ENCODE measurements around the gene APOL4.
A peak's percentile ranks its signal among the peaks of the same experiment; 100 is the strongest.
"Not testable (repeated sequence)": the region's sequence is repeated elsewhere in the genome, so short reads cannot be mapped to it uniquely, and the experiment has no call there.

APOL4 gene, protein sequence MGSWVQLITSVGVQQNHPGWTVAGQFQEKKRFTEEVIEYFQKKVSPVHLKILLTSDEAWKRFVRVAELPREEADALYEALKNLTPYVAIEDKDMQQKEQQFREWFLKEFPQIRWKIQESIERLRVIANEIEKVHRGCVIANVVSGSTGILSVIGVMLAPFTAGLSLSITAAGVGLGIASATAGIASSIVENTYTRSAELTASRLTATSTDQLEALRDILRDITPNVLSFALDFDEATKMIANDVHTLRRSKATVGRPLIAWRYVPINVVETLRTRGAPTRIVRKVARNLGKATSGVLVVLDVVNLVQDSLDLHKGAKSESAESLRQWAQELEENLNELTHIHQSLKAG

DNA sequence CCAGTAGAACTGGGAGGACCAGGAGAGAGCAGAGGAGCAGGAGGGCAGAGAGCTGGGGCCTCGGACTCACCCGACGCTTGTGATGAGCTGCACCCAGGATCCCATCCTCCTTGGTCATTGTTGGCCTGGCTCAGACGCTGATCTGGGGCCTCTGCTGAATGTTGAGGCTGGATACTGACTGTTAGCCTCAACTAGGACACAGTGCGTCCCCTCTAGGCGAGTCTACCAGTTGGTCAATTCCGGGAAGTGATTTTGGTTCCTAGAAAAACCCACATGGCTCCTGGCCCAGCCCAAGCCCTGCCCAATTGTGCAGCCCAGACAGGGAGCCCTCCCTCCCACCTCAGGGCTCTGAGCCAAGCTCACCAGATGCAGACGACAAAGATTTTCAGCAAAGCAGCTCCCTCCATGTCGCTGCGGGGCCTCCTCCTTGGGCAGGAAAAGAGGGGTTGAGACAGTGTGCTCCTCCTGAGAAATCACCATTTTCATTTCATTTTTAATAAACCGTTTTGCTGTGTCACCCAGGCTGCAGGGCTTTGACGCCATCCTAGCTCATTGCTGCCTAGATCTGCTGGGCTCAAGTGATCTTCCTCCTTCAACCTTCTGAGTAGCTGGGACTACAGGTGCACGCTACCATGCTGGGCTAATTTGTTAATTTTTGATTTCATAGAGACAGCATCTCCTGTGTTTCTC is at the start of gene APOL4:
Gene APOL4 (minus strand): TSS at position 180 of the 690 bp plus-strand sequence. CDS start 75 bp downstream, at position 105.
- DNase-seq: no peak

GRCh38 chr22:36250292-36250960 is 48.8 kb upstream of the APOL4 start:
- DNase-seq: not testable (repeated sequence)

GRCh38 chr22:36249160-36249559 is 47.6 kb upstream of the APOL4 start:
- no peak for DNase-seq

- no peak for DNase-seq
Observed at GRCh38 chr22:36247955-36248354, 46.3 kb upstream of the APOL4 start.

GRCh38 chr22:36246718-36247117 is 45.1 kb upstream of the APOL4 start:
- no peak for DNase-seq

DNA sequence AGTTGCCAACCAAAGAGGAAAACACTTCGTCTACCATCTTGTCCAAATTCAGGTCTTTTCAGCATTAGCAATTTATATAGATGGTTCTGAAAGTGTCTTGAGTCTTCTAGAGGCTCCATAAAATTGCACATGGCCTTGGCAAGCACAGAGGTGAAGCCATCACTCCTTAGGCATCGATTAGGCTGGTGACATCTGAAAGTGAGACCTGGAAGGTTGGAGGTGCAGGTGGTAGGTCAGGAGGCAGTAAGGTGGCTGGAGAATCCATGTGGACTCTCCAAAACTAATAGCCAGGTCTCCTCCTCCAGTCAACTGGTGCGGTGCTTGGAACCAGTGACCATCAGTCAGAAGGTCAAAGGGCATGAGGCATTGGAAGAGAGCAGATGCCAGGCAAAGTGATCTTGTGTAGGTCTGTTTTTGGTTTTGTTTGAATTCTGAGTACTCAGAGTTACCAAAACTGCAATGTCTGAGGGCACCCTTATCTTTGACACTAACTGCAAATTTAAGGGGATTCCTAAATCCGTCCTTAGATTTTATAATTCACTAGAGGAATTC is 44.3 kb upstream of the APOL4 start:
- DNase-seq: no peak

- no peak for DNase-seq
Observed at GRCh38 chr22:36244522-36245391, 43.1 kb upstream of the APOL4 start.

DNA sequence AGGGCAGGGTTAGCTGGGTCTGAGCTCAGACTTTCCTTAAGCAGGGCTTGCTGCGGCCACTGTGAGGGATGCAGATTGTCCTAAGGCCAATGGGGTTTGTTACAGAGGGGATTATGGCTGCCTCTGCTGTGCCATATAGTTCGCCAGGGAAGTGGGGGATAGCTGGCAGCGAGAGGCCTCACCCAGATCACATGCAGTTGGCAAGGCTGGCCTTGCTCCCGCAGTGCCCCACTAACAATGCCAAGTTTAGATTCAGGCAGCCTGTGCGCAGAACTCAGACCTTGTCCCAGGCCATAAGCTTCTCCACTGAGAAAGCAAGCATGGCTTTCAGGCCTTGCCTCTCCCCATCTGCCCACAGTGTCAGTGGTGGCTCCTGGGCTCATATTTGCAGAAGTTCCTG is 42.4 kb upstream of the APOL4 start:
- DNase-seq: no peak

DNA sequence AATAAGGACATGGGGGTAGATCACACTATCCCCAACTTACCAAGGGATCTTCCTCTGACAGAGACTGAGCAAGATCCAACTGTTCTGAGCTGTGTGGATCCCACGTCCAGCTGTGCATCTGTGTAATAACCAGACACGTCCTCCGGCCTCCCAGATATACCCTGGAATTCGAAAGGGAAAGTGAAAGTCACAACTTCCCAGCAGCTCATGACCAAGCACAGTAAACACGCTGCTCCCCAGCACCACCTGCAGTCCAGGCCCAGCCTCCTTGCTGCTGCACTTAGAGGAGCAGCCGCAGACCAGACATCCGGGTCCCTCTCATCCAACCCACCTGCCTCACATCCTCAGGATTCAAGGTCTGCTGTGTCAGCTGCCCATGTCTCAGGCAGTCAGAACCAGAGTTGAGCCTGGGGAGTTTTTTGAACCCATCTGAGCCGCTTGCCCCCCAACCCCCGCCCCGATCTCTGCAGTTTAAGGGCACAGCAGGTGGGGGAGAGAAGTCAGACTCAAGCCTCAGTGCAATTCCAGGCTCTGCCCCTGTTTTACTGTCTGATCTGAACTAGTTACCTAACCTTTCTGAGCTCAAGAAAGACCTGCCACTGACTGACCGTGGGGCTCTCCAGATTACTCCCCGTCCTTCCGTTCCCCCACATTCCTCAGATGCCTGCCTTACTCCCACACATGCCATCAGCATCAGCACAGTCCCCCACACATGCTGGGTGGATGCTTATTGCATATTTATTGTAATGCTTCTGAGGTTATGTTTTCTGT is 38.0 kb upstream of the APOL4 start, which contains the start of gene APOL2:
Gene APOL2 (minus strand): TSS at position 127 of the 771 bp plus-strand sequence. CDS start 6,365 bp downstream, outside the sequence.
- peak; percentile 70 to 78 for DNase-seq

GRCh38 chr22:36239150-36239400 is 37.5 kb upstream of the APOL4 start:
- no peak for DNase-seq

DNA sequence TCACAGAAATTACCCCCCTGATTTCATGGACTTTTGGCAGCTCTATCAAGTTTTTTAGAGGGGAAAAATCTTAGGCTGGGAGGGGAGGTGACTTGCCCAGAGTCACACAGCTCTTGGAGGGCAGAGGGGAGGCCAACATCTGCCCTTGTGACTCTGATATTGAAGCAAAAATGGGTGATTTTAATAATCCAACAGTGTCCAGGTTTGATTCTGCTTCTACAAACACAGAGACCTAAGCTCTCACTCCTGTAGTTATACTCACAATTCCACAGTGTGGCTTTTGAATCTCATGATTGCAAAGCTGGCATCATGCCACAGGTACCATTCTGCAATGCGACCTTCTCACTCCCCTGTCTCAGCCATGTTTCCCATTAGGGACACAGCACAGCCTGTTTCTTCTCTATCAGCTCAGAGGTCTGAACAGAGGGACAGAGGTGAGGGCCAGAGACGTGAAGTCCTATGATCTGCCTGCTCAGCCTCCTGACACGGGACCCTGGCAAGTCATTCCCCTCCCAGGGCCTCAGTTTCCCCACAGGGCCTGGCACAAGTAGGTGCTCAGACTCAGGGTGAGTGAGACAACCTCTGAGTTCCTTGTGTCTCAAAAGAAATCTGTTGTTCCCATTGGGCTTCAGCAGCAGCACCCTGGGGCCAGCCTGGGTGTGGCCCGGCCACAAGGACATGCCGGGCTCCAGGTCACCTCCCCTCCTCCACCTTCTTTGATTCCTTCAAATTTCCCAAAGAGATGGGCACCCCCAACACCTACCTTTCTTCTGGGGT is 37.0 kb upstream of the APOL4 start:
- no peak for DNase-seq

DNA sequence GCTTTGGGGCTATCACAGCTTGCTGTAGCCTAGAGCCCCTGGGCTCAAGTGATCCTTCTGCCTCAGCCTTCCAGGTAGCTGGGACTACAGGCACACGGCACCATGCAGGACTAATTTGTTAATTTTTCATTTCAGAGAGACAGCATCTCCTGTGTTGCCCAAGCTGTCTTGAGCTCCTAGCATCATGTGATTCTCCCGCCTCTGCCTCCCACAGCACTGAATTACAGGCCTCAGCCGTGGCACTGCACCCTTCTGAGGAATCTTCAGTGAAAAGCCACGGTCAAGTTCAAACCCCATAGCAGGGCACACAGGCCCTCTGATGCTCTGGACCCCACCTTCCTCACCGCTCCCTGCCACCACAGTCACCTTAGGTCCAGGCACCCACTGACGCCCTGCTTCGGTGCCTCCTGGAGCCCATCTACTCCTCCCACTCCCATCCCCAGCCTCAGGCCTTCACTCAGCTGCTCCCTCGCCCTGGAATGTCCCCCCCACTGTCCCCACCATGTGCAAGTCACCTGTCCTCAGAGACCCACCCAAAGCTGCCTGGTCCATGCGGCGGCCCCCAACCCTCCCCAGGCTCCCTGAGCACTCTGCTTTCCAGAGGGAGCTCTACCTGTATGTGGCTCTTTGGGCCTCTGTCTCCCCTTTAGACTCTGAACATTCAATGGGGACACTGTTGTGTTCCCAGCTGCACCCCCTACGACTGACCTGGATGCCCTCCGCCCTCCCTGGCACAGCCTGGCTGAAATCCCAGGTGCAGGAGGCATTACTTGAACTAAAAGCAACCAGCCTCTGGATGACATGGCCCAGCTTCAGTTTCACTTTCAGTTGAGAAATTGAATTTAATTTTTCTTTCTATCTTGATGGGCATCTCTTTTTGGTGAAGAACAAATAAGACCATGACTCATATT is 36.1 kb upstream of the APOL4 start:
- no peak for DNase-seq

- no peak for DNase-seq
Observed at GRCh38 chr22:36236388-36237319, 35.0 kb upstream of the APOL4 start.

DNA sequence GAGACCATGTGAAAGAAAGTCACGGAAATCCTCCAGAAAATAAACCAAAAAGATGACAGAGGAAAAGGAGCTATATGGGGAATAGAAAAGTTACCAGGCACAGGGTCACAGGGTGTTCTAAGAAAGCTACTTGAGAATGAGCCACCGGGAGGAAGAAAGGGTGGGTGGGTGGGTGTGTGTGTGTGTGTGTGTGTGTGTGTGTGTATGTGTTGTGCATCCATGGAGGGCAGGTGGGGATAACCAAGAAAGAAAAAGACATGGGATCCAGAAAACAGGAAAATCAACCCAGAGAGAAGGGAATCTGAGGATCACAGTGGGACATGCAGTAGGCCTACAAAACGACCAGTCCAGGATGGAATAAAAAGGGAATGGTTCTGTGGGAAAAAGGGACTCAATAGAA is 34.0 kb upstream of the APOL4 start:
- no peak for DNase-seq

GRCh38 chr22:36234919-36235318 is 33.3 kb upstream of the APOL4 start:
- no peak for DNase-seq

DNA sequence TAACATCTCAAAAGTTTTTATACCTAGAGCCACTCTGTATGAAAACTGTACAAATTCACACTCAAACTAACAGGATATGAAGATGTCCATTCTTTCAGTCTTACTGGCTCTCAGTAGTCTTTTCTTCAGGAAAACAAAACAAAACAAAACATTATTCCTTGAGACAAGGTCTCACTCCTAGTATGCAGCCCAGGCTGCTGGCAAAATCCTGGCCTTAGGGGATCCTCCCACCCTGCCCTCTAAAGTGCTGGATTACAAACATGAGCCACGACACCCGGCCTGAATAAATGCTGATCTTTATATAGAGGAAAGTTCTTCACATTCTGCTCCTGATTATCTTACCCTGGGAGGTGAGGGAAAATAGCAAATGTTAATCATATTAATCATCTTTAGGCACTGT is 32.6 kb upstream of the APOL4 start:
- DNase-seq: no peak

DNA sequence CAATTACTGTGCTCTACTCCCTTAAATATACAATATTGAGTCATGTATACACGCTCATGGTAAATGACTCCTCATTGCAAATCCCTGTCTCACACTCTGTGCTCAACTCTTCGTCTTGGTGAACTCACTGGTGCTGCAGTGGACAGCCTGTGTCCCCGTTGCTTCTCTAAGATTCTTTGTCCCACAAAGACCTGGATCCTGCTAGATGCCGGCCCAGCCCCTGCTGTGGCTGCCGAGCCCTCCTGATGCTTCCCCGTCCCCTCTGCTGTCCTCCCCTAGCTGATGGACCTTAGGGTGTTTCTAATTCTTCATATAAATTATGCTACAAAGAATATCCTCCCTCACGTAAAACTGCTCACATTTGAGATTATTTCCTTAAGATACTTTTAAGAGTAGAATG is 32.2 kb upstream of the APOL4 start:
- no peak for DNase-seq

DNA sequence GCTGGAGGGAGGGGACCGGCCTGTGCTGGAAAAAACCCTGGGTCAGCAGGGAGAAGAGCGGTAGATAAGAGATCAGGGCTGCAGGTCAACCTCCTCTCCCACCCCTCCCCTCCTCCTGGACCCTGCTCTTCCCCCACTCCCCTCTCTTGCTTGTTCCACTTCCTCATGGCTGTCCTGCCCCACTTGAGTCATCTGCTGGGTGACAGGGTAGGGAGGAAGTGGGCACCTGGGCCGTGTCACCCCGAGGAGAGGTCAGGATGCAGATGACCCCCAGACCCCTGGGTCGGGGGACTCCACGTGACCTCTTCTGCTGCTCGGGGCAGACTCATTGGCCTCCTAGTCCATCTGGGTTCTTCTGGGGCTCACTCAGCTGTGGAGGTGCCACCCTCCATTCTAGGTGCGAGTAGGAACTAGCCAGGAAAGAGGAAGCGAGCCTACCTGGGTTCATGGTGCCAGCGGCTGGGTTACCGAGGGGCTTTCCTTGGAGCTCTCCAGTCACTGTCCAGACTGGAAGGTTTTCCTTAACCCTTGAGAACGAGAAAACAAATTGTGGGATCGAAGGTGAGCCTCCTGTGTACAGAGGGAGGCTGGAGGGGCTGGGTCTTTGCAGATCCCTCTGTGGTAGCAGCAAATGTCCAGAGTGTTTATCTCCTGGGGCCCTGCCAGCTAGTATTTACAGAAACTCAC is 31.2 kb upstream of the APOL4 start:
- DNase-seq: no peak
